HepG2 (cell line): ENCODE measurements around the gene UGCG. TPM values are rescaled to one million over a fixed set of nuclear protein-coding genes. Genes with fewer than 3 reads are reported as not detected.

Experiments used
- ATAC-seq: fragments of 200-7000 bp; cut with Tn5 transposase; 3 replicates; pipeline ENCODE4 v1.9.1; 2020; ENCODE audit warnings: mild to moderate bottlenecking, moderate library complexity
- BruUV-seq: library from RNA; stranded (reverse); fragments of 400-500 nt; replicated peaks from 2 replicates; lab custom pipeline; 2021; lab: Mats Ljungman, UMichigan
- CTCF ChIA-PET: fragments of 300-600 bp; formaldehyde crosslinking; extraction: SDS; loops from one replicate; lab custom pipeline; 2021; ENCODE audit warnings: low total read pairs, inconsistent platforms, low intra/inter-chr PET ratio; lab: Yijun Ruan, JAX
- POLR2A ChIA-PET: fragments of 350-600 bp; sonication (Branson Sonifier 250); formaldehyde crosslinking; loops from one replicate; lab custom pipeline; 2020; ENCODE audit warnings: antibody characterized with exemption, inconsistent platforms; lab: Yijun Ruan, JAX
- DNase-seq: peaks from one replicate; pipeline ENCODE4 v3.0.0-alpha.2; 2015; ENCODE audit warnings: low spot score
- FAIRE-seq: peaks from 3 replicates; lab custom pipeline; 2011; peaks lifted over from hg19 to GRCh38; lab: Jason Lieb, UNC
- H2AFZ ChIP-seq: one replicate; pipeline ENCODE4 v1.6.1; 2011; ENCODE audit warnings: low read length, inconsistent platforms
- H3K27ac ChIP-seq: fragments of 300-600 bp; 3 replicates; pipeline ENCODE4 v1.8.0; 2011; ENCODE audit warnings: mixed run types, mild to moderate bottlenecking, mixed read lengths, low read length, inconsistent platforms; ENCODE audit not compliant: insufficient read depth; ENCODE audit errors: extremely low read length
- H3K27me3 ChIP-seq, 2 experiments: fragments of 200-600 bp in 1 of 2; 2 replicates in 1 of 2; 3 replicates in 1 of 2; pipeline versions ENCODE4 v1.6.0 to v1.8.0; 2011; ENCODE audit warnings: low read length in 2 of 2, mild to moderate bottlenecking in 2 of 2, moderate library complexity in 2 of 2, inconsistent platforms in 1 of 2; ENCODE audit not compliant: insufficient read depth in 2 of 2, control insufficient read depth in 1 of 2
- H3K36me3 ChIP-seq, 2 experiments: fragments of 200-600 bp in 1 of 2; replicated peaks in 1 of 2; 2 replicates in 1 of 2; 3 replicates in 1 of 2; pipeline versions ENCODE4 v1.5.1 to v1.8.0; 2011; ENCODE audit warnings: low read length in 2 of 2, inconsistent platforms in 1 of 2; ENCODE audit not compliant: insufficient read depth in 2 of 2, control insufficient read depth in 1 of 2
- H3K4me1 ChIP-seq: 2 replicates; pipeline ENCODE4 v1.5.1; 2012; ENCODE audit warnings: low read length, inconsistent platforms; ENCODE audit not compliant: insufficient read depth
- H3K4me2 ChIP-seq: 2 replicates; pipeline ENCODE4 v1.6.0; 2011; ENCODE audit warnings: low read depth, low read length, inconsistent platforms
- H3K4me3 ChIP-seq, 3 experiments: fragments of 200-600 bp in 1 of 3; sonication (generic), shearing (Covaris generic) in 1 of 3; replicated peaks in 1 of 3; 2 replicates each; pipeline ENCODE4 v1.5.1; 2011 to 2016; ENCODE audit warnings: low read length in 3 of 3, inconsistent platforms in 2 of 3, low read depth in 2 of 3, mild to moderate bottlenecking in 2 of 3, control low read depth in 1 of 3, mixed read lengths in 1 of 3; ENCODE audit not compliant: insufficient read depth in 1 of 3
- H3K79me2 ChIP-seq: one replicate; pipeline ENCODE4 v1.6.1; 2011; ENCODE audit warnings: low read length, inconsistent platforms; ENCODE audit not compliant: insufficient read depth
- H3K9ac ChIP-seq: 2 replicates; pipeline ENCODE4 v1.6.0; 2011; ENCODE audit warnings: mild to moderate bottlenecking, low read depth, low read length, inconsistent platforms; ENCODE audit not compliant: insufficient read depth
- H3K9me3 ChIP-seq: 2 replicates; pipeline ENCODE4 v1.5.1; 2012; ENCODE audit warnings: mild to moderate bottlenecking, low read length
- H4K20me1 ChIP-seq: 2 replicates; pipeline ENCODE4 v1.6.0; 2011; ENCODE audit warnings: inconsistent platforms, mild to moderate bottlenecking, low read length, moderate library complexity; ENCODE audit not compliant: insufficient read depth
- AHR ChIP-seq: IDR thresholded peaks from 2 replicates; pipeline ENCODE4 v1.6.1; 2018; ENCODE audit warnings: missing genetic modification reagents, missing compliant biosample characterization
- ASH2L ChIP-seq: fragments of 300-600, 200-600 bp; sonication (generic); IDR thresholded peaks from 2 replicates; pipeline ENCODE4 v1.7.0; 2017; ENCODE audit warnings: low read depth, mild to moderate bottlenecking, moderate library complexity, mixed read lengths, low read length; ENCODE audit not compliant: insufficient read length
- JUNB ChIP-seq: sonication (generic); formaldehyde crosslinking; IDR thresholded peaks from 2 replicates; pipeline ENCODE4 v1.8.0; 2022; ENCODE audit warnings: missing genetic modification reagents, mild to moderate bottlenecking, borderline replicate concordance
- KLF16 ChIP-seq, 2 experiments: sonication (generic) in 1 of 2; formaldehyde crosslinking in 1 of 2; IDR thresholded peaks; 2 replicates each; pipeline versions ENCODE4 v1.6.1 to v1.8.0; 2016 to 2023; ENCODE audit warnings: missing genetic modification reagents in 2 of 2, missing compliant biosample characterization in 1 of 2
- NFATC3 ChIP-seq: sonication (generic); formaldehyde crosslinking; IDR thresholded peaks from 2 replicates; pipeline ENCODE4 v1.5.1; 2020; ENCODE audit warnings: mild to moderate bottlenecking, missing genetic modification reagents
- SSRP1 ChIP-seq: IDR thresholded peaks from 2 replicates; pipeline ENCODE4 v1.6.1; 2016; ENCODE audit warnings: control low read depth
- ZMYM4 ChIP-seq: sonication (generic); formaldehyde crosslinking; IDR thresholded peaks from 2 replicates; pipeline ENCODE4 v1.8.1; 2023; ENCODE audit warnings: mild to moderate bottlenecking, missing genetic modification reagents
- ZNF564 ChIP-seq: sonication (generic); formaldehyde crosslinking; IDR thresholded peaks from 2 replicates; pipeline ENCODE4 v1.8.1; 2023; ENCODE audit warnings: mild to moderate bottlenecking, missing genetic modification reagents
- ZNF781 ChIP-seq: sonication (generic); formaldehyde crosslinking; IDR thresholded peaks from 2 replicates; pipeline ENCODE4 v1.5.1; 2020; ENCODE audit warnings: borderline replicate concordance, mild to moderate bottlenecking, missing genetic modification reagents; ENCODE audit errors: not compliant biosample characterization
- ZNF816 ChIP-seq: sonication (generic); formaldehyde crosslinking; IDR thresholded peaks from 2 replicates; pipeline ENCODE4 v1.8.0; 2022; ENCODE audit warnings: missing genetic modification reagents, mild to moderate bottlenecking, borderline replicate concordance
- WGBS: methylation state at CpG from one replicate; pipeline ENCODE4 v1.1.6; 2017; ENCODE audit warnings: low lambda C conversion rate; 5-methylcytosine and 5-hydroxymethylcytosine counted together
- in situ Hi-C: cut with HindIII; loops from 2 replicates; pipeline ENCODE4 v1.10.0; 2017; ENCODE audit warnings: low pct_unique_long_range_greater_than_20kb; ENCODE audit not compliant: extremely low pct_ligation_motif_present
- intact Hi-C: fragments of 100-400 bp; cut with micrococcal nuclease; formaldehyde crosslinking; loops from one replicate; pipeline ENCODE4 v1.10.0; 2022; ENCODE audit not compliant: unreplicated experiment
- polyA plus RNA-seq, 8 experiments: library from polyadenylated mRNA; depleted of rRNA in 3 of 8; stranded (reverse) in 7 of 8; unstranded in 1 of 8; fragments of >200 nt; fragmentation: Illumina TruSeq in 4 of 8; extraction: Trizol in 4 of 8; gene quantifications; 2 replicates each; pipeline versions ENCODE4 v1.2.1 to v1.2.3, GENCODE V29; 2011 to 2016; ENCODE audit warnings: low read depth in 4 of 8, missing spikeins in 1 of 8, mixed read lengths in 1 of 8; ENCODE audit not compliant: insufficient read depth in 1 of 8
- total RNA-seq, 5 experiments: library from RNA; depleted of rRNA; stranded (reverse); fragments of >200 nt; fragmentation: Illumina TruSeq; extraction: Trizol; gene quantifications; 2 replicates each; pipeline ENCODE4 v1.2.3, GENCODE V29; 2016; ENCODE audit warnings: low read depth in 1 of 5
- TF ChIP-seq, protein P1 (sequence below): IDR thresholded peaks from 2 replicates; pipeline ENCODE4 v1.6.1; 2016; ENCODE audit warnings: missing biosample characterization, missing genetic modification reagents, low read depth

Gene UGCG
- total and polyA plus RNA-seq, 2 of the 13 experiments (the other 11 are each of a cell fraction or from before 2014, with no cell fraction given) = 10.5 to 13.9 TPM

DNA sequence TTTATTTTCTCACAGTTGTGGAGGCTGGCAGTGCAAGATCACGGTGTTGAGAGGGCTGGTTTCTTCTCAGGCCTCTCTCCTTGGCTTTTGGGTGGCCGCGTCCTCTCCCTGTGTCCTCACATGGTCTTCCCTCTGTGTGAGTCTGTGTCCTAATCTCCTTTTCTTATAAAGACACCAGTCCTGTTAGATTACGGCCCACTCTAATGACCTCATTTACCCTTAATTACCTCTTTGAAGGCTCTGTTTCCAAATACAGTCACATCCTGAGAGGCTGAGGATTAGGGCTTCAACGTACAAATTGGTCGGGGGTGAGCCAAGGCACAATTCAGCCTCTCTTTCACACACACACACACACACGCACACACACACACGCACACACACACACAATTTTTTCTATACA, 73.0 kb downstream of the UGCG start (continued):
- TF ChIP-seq, protein P1, sequence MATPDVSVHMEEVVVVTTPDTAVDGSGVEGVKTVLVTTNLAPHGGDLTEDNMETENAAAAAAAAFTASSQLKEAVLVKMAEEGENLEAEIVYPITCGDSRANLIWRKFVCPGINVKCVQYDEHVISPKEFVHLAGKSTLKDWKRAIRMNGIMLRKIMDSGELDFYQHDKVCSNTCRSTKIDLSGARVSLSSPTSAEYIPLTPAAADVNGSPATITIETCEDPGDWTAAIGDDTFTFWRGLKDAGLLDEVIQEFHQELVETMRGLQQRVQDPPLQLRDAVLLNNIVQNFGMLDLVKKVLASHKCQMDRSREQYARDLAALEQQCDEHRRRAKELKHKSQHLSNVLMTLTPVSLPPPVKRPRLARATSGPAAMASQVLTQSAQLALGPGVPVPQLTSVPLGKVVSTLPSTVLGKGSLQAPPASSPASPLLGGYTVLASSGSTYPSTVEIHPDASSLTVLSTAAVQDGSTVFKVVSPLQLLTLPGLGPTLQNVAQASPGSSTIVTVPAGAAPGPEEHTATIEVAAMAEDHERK (CRISPR knock-in tag) = no peak
- TF ChIP-seq ZNF564 (CRISPR knock-in tag) (no peak), ASH2L (no peak), ZMYM4 (CRISPR knock-in tag) (no peak), SSRP1 (CRISPR knock-in tag) (no peak), NFATC3 (CRISPR knock-in tag) (no peak), KLF16 (CRISPR knock-in tag; IDR thresholded peaks at IDR 0.05) (no peak), ZNF781 (CRISPR knock-in tag) (no peak), ZNF816 (CRISPR knock-in tag) (no peak)

DNA sequence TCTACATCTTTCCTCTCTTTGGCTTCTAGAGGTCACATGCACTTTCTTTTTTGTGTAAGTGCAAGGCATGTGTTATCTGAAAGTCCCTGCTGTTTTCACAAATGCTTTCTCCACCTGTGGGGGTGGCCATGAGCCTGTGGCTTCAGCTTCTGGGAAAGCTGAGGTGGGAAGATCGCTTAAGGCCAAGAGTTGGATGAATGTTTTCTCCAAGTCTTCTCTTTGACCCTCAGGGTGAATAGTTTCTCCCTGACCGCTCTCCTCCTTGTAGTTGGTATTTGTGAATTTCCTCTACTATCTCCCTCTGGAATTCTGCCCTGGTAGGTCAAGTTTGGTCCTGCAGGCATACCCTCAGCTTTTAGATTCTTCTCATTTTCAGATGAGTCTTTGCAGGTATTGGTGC, 74.2 kb downstream of the UGCG start:
- H3K4me2 ChIP-seq = no peak overlapping the region
- no peak overlapping the region for H2AFZ ChIP-seq
- no peaks in the 10 kb centered on the region for H3K27me3 ChIP-seq
- TF ChIP-seq JUNB (CRISPR knock-in tag) (no peak), AHR (CRISPR knock-in tag) (no peak)
- peaks cover 11% of the 10 kb centered on the region for H3K4me1 ChIP-seq
- ATAC-seq = no peak
- no peak overlapping the region for H3K9ac ChIP-seq
- intact Hi-C loops = loop anchor here (10.0 kb wide), 1 partner anchor 104 kb away; no protein-coding TSS in a partner anchor
- H3K36me3 ChIP-seq = no peaks in the 10 kb centered on the region
- H3K4me3 ChIP-seq = no peak overlapping the region
- no peak for DNase-seq
- no peaks in the 10 kb centered on the region for H3K9me3 ChIP-seq
- no peaks in the 10 kb centered on the region for H4K20me1 ChIP-seq
- 44% methylated on average over 2 of the region's 2 CpGs for WGBS
- FAIRE-seq = no peak
- no peak overlapping the region for H3K27ac ChIP-seq
- no TSS peak for BruUV-seq
- in situ Hi-C loops = no loop called here
- H3K79me2 ChIP-seq = no peaks in the 10 kb centered on the region
- ChIA-PET CTCF (no interaction called here), POLR2A (no interaction called here)
